ENCODE results near the gene C5orf34. TPM values are rescaled to one million over a fixed set of nuclear protein-coding genes. Genes with fewer than 3 reads are reported as not detected.
"Not testable (repeated sequence)": the region's sequence is repeated elsewhere in the genome, so short reads cannot be mapped to it uniquely, and the experiment has no call there.

Gene C5orf34
- polyA plus RNA-seq, 1 of the 3 experiments (the other 2 are of a cell fraction) = 2.9 TPM

DNA sequence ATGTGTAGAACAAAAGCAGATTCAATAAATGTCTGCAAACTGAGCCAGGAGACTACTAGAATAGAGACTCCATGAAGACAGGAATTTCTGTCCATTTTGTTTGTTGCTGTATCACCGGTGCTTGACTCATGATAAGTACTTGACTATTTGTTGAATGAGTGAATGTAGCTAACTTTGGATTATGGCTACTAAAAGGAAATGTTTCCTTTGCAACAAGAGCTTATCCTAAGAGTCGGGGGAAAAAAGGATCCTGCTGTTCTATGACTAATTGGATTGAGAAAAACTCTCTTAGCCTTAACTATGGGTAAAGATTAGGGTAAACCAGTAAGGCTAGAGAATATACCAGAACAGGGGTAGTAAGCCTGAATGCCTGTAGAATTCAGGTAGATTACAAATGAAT, 38.4 kb upstream of the C5orf34 start:
- no peaks in the 10 kb centered on the region for H3K27me3 ChIP-seq (ENCODE audit: insufficient read depth)
- H2AFZ ChIP-seq (ENCODE audit: low read depth) = no peak overlapping the region
- TF ChIP-seq, protein P1, sequence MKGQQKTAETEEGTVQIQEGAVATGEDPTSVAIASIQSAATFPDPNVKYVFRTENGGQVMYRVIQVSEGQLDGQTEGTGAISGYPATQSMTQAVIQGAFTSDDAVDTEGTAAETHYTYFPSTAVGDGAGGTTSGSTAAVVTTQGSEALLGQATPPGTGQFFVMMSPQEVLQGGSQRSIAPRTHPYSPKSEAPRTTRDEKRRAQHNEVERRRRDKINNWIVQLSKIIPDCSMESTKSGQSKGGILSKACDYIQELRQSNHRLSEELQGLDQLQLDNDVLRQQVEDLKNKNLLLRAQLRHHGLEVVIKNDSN (IDR thresholded peaks at IDR 0.05; ENCODE audit: borderline replicate concordance, low read depth) = no peak
- TF ChIP-seq, protein P2, sequence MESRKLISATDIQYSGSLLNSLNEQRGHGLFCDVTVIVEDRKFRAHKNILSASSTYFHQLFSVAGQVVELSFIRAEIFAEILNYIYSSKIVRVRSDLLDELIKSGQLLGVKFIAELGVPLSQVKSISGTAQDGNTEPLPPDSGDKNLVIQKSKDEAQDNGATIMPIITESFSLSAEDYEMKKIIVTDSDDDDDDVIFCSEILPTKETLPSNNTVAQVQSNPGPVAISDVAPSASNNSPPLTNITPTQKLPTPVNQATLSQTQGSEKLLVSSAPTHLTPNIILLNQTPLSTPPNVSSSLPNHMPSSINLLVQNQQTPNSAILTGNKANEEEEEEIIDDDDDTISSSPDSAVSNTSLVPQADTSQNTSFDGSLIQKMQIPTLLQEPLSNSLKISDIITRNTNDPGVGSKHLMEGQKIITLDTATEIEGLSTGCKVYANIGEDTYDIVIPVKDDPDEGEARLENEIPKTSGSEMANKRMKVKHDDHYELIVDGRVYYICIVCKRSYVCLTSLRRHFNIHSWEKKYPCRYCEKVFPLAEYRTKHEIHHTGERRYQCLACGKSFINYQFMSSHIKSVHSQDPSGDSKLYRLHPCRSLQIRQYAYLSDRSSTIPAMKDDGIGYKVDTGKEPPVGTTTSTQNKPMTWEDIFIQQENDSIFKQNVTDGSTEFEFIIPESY (IDR thresholded peaks at IDR 0.05; ENCODE audit: borderline replicate concordance, low read depth) = no peak
- TF ChIP-seq FOXJ3 (CRISPR knock-in tag; IDR thresholded peaks at IDR 0.05) = no peak
- no peak for TF ChIP-seq SIN3A (IDR thresholded peaks at IDR 0.05; ENCODE audit: borderline replicate concordance, low read depth, low read length)
- TF ChIP-seq MXI1 (IDR thresholded peaks at IDR 0.05; ENCODE audit: low read depth, low read length) = no peak
- no peak for TF ChIP-seq RCOR1 (IDR thresholded peaks at IDR 0.05; ENCODE audit: low read length)
- TF ChIP-seq RAD21 (IDR thresholded peaks at IDR 0.05; ENCODE audit: low read length) = no peak
- ChIA-PET POLR2A (interaction anchor here (1.1 kb wide), 1 partner anchor 51 kb away, joined by 4 read pairs; no protein-coding TSS in a partner anchor), CTCF (interaction anchor here (0.6 to 2.6 kb wide), 3 partner anchors 10 to 38 kb away, joined by 3 to 13 read pairs (median 3); partner anchors contain the start of gene C5orf34)
- H3K27ac ChIP-seq (ENCODE audit: low read depth in 2 of 2, low read length in 1 of 2) = no peak overlapping the region
- 70% methylated on average over 2 of the region's 2 CpGs for WGBS (ENCODE audit: low lambda C conversion rate)
- peaks cover 19 to 28% of the 10 kb centered on the region in 2 experiments; a peak in 3 of 4 replicates for H3K4me1 ChIP-seq (ENCODE audit: control insufficient read depth in 1 of 2, insufficient read depth in 2 of 2, low read depth in 1 of 2, low read length in 1 of 2)
- no peak for DNase-seq
- H3K36me3 ChIP-seq (replicated peaks in 1 of 2; ENCODE audit: control insufficient read depth in 1 of 2, insufficient read depth in 2 of 2, low read length in 1 of 2) = peaks cover 59 to 68% of the 10 kb centered on the region in 2 experiments
- H3K4me2 ChIP-seq = peak overlapping the region; percentile 85; the same call in 1 of the 2 replicates
- no peak overlapping the region for H3K9ac ChIP-seq
- peaks cover 80% of the 10 kb centered on the region for H3K79me2 ChIP-seq (ENCODE audit: insufficient read depth)
- no peaks in the 10 kb centered on the region for H3F3A ChIP-seq (replicated peaks; ENCODE audit: insufficient read depth)
- no peaks in the 10 kb centered on the region for H3K9me3 ChIP-seq
- H4K20me1 ChIP-seq (ENCODE audit: insufficient read depth) = peaks cover 62% of the 10 kb centered on the region
- H3K9me2 ChIP-seq = no peaks in the 10 kb centered on the region
- H3K4me3 ChIP-seq (ENCODE audit: low read depth in 2 of 2, low read length in 1 of 2) = no peak overlapping the region

DNA sequence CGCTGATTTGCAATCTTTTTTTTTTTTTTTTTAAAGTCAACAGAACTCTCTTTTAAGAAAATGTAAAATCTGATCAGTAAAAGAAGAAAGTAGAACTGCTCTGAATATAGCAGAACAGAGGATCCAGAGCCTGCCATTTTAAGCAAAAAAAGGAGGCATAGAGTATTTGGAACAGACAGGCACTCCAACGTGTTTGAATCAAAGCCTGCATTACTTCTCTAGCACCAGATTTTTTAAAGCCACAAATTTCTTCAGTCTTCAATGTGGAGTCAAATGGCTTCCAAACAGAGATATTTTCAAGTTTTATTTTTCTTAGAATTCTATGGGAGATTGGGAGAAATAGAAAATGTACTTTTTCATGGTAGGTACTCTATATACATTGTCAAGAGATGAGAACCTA, 36.8 kb upstream of the C5orf34 start:
- peaks cover 17 to 28% of the 10 kb centered on the region in 2 experiments; a peak in 3 of 4 replicates for H3K4me1 ChIP-seq (ENCODE audit: control insufficient read depth in 1 of 2, insufficient read depth in 2 of 2, low read depth in 1 of 2, low read length in 1 of 2)
- H2AFZ ChIP-seq (ENCODE audit: low read depth) = no peak overlapping the region
- peaks cover 97% of the 10 kb centered on the region for H3K79me2 ChIP-seq (ENCODE audit: insufficient read depth)
- no peak overlapping the region for H3K4me3 ChIP-seq (ENCODE audit: low read depth in 2 of 2, low read length in 1 of 2)
- ChIA-PET POLR2A (no interaction called here), CTCF (no interaction called here)
- no peaks in the 10 kb centered on the region for H3F3A ChIP-seq (replicated peaks; ENCODE audit: insufficient read depth)
- WGBS (ENCODE audit: low lambda C conversion rate) = 71% methylated on average over 2 of the region's 2 CpGs
- H3K4me2 ChIP-seq = no peak overlapping the region
- no peak for DNase-seq
- H3K27ac ChIP-seq (ENCODE audit: low read depth in 2 of 2, low read length in 1 of 2) = no peak overlapping the region
- H3K9me2 ChIP-seq = no peaks in the 10 kb centered on the region
- peaks cover 72% of the 10 kb centered on the region for H4K20me1 ChIP-seq (ENCODE audit: insufficient read depth)
- TF ChIP-seq EZH2phosphoT487 (IDR thresholded peaks at IDR 0.05; ENCODE audit: borderline replicate concordance, low read depth) = no peak
- no peak for TF ChIP-seq FOXM1 (IDR thresholded peaks at IDR 0.05; ENCODE audit: low read depth)
- no peak for TF ChIP-seq NFIC (IDR thresholded peaks at IDR 0.05; ENCODE audit: borderline replicate concordance)
- TF ChIP-seq TCF12 (IDR thresholded peaks at IDR 0.05) = no peak
- TF ChIP-seq, protein P3, sequence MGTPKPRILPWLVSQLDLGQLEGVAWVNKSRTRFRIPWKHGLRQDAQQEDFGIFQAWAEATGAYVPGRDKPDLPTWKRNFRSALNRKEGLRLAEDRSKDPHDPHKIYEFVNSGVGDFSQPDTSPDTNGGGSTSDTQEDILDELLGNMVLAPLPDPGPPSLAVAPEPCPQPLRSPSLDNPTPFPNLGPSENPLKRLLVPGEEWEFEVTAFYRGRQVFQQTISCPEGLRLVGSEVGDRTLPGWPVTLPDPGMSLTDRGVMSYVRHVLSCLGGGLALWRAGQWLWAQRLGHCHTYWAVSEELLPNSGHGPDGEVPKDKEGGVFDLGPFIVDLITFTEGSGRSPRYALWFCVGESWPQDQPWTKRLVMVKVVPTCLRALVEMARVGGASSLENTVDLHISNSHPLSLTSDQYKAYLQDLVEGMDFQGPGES (IDR thresholded peaks at IDR 0.05; ENCODE audit: low read depth, low read length) = no peak
- H3K9me3 ChIP-seq = no peaks in the 10 kb centered on the region
- no peak overlapping the region for H3K9ac ChIP-seq
- peaks cover 75 to 84% of the 10 kb centered on the region in 2 experiments for H3K36me3 ChIP-seq (replicated peaks in 1 of 2; ENCODE audit: control insufficient read depth in 1 of 2, insufficient read depth in 2 of 2, low read length in 1 of 2)
- no peaks in the 10 kb centered on the region for H3K27me3 ChIP-seq (ENCODE audit: insufficient read depth)

DNA sequence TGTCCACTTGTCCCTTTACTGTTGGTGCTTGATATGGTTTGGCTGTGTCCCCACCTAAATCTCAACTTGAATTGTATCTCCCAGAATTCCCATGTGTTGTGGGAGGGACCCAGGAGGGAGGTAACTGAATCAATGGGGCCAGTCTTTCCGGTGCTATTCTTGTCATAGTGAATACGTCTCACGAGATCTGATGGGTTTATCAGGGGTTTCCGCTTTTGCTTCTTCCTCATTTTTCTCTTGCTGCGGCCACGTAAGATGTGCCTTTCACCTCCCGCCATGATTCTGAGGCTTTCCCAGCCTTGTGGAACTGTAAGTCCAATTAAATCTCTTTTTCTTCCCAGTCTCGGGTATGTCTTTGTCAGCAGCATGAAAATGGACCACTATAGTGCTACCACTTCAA, 34.3 kb upstream of the C5orf34 start:
- H2AFZ ChIP-seq (ENCODE audit: low read depth); CTCF ChIA-PET; H3K4me2 ChIP-seq; H3F3A ChIP-seq (replicated peaks; ENCODE audit: insufficient read depth); H3K9ac ChIP-seq; H3K4me3 ChIP-seq (ENCODE audit: low read depth in 2 of 2, low read length in 1 of 2); H3K9me2 ChIP-seq; H3K9me3 ChIP-seq; POLR2A ChIA-PET; H3K27ac ChIP-seq (ENCODE audit: low read depth in 2 of 2, low read length in 1 of 2); DNase-seq; H3K27me3 ChIP-seq (ENCODE audit: insufficient read depth): not testable (repeated sequence)
- peaks cover 4 to 17% of the 10 kb centered on the region in 2 experiments; a peak in 3 of 4 replicates for H3K4me1 ChIP-seq (ENCODE audit: control insufficient read depth in 1 of 2, insufficient read depth in 2 of 2, low read depth in 1 of 2, low read length in 1 of 2)
- H3K79me2 ChIP-seq (ENCODE audit: insufficient read depth) = peaks cover 100% of the 10 kb centered on the region
- peaks cover 63% of the 10 kb centered on the region for H4K20me1 ChIP-seq (ENCODE audit: insufficient read depth)
- 98% methylated on average over 7 of the region's 8 CpGs for WGBS (ENCODE audit: low lambda C conversion rate)
- H3K36me3 ChIP-seq (replicated peaks in 1 of 2; ENCODE audit: control insufficient read depth in 1 of 2, insufficient read depth in 2 of 2, low read length in 1 of 2) = peaks cover 85 to 95% of the 10 kb centered on the region in 2 experiments
